Mesothelial cell of epicardium (in vitro differentiated cells): Measurements from ENCODE around the gene MIB1. TPM values are rescaled to one million over a fixed set of nuclear protein-coding genes. Genes with fewer than 3 reads are reported as not detected.

Experiments
- DNase-seq, 2 experiments: peaks; one replicate each; pipeline ENCODE4 v3.0.0; 2021; ENCODE audit warnings: low spot score in 2 of 2; ENCODE audit not compliant: unreplicated experiment in 2 of 2
- H3K27ac Mint-ChIP-seq: 2 replicates; pipeline ENCODE4 v1.8.0; 2021; ENCODE audit warnings: mixed read lengths
- H3K27me3 Mint-ChIP-seq: 2 replicates; pipeline ENCODE4 v1.8.0; 2021; ENCODE audit warnings: low read depth, mixed read lengths
- H3K36me3 Mint-ChIP-seq: 2 replicates; pipeline ENCODE4 v1.8.0; 2021; ENCODE audit warnings: mixed read lengths
- H3K4me1 Mint-ChIP-seq: 2 replicates; pipeline ENCODE4 v1.8.0; 2021; ENCODE audit warnings: mixed read lengths
- H3K4me3 Mint-ChIP-seq: 2 replicates; pipeline ENCODE4 v1.8.0; 2021; ENCODE audit warnings: mild to moderate bottlenecking, moderate library complexity, mixed read lengths
- H3K9me3 Mint-ChIP-seq: 2 replicates; pipeline ENCODE4 v1.8.0; 2021; ENCODE audit warnings: mixed read lengths
- CTCF ChIP-seq: fragments of 200-600 bp; sonication (generic); IDR thresholded peaks from one replicate; pipeline ENCODE4 v1.5.0; 2021; ENCODE audit warnings: antibody characterized with exemption; ENCODE audit not compliant: unreplicated experiment
- total RNA-seq: library from RNA; stranded (reverse); gene quantifications from 3 replicates; pipeline ENCODE4 v1.2.1, GENCODE V29; 2021

Gene MIB1
- total RNA-seq, 1 donor from 2014 or later = 81.9 TPM

DNA sequence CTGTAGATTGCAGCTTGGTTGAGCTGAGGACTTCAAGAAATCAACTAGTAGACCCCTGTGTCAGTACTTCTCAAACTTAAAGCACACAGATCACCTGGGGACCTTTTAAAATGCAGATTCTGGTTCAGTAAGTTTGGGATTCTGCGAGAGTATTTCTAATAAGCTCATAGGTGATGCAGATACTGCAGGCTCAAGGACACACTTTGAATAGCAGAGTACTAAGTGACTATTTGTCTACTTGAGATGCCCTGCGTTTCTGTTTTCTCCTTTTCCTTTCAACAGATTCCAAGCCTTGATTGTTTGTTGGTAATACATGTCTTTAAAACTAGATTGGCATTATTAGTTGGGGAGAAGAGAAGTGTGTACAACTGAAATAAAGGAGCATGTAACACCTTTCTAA lies 6.7 kb downstream of the MIB1 start:
- H3K4me1 Mint-ChIP-seq = peaks cover 39% of the 10 kb centered on the region
- no peak overlapping the region for H3K27ac Mint-ChIP-seq
- TF ChIP-seq CTCF = no peak
- H3K9me3 Mint-ChIP-seq = no peaks in the 10 kb centered on the region
- peaks cover 4% of the 10 kb centered on the region for H3K36me3 Mint-ChIP-seq
- no peaks in the 10 kb centered on the region for H3K27me3 Mint-ChIP-seq
- no peak for DNase-seq
- H3K4me3 Mint-ChIP-seq = no peak overlapping the region

DNA sequence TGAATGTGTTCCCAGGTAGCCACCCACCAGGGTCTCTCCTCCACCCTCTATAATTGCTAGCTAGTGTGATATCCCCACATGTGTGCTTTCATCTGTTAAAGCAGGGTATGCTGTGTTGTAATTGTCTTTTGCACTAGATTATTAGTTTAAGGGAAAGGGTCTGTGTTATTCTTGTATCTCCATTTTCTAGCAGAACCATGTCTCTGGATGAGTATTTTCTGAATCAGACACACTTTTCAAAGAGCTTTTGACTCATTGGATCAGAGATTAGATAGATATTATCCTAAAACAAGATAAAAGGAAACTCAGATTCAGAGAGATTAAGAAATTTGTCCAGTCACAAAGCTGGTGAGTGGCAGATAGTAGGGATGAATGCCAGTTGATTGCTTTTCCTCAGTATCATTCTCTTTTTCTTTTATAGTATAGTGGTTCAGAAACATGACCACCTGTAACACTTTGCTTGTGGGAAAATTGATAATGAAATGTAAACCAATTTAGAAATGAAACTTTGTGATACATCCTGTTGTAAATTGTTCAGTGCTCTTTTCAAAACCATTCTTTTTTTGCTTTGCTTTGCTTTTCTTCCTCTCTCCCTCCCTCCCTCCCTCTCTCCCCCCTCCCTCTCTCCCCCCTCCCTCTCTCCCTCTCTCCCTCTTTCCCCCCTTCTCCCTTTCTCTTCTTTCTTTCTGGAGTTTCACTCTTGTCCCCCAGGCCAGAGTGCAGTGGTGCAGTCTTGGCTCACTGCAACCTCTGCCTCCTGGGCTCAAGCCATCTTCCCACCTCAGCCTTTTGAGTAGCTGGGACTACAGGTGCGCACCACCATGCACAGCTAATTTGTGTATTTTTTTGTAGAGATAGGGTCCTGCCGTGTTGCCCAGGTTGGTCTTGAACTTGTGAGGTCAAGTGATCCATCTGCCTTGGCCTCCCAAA lies 7.4 kb downstream of the MIB1 start:
- no peak for TF ChIP-seq CTCF
- H3K27me3 Mint-ChIP-seq = no peaks in the 10 kb centered on the region
- H3K9me3 Mint-ChIP-seq = no peaks in the 10 kb centered on the region
- H3K36me3 Mint-ChIP-seq = peaks cover 4% of the 10 kb centered on the region
- H3K27ac Mint-ChIP-seq = no peak overlapping the region
- no peak overlapping the region for H3K4me3 Mint-ChIP-seq
- no peak for DNase-seq
- H3K4me1 Mint-ChIP-seq = peaks cover 33% of the 10 kb centered on the region

DNA sequence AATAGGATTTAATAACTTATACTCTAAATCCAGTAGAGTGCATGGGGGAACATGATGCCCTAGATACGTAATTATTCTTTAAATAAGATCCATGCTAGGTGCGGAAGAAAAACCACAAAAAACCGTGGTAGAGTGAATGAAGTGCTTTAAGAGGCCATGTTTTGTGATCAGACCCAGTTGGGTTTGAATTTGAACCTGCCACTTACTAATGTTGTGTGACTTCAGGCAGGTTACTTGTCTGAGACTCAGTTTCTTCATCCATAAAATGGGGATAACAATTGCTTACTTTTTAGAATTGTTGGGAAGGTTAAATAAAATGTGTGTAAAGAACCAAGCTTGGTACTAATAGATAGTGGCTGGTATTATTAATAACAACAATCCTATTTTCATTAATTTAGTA lies 17.2 kb downstream of the MIB1 start:
- Mint-ChIP-seq H3K4me1 (peaks cover 28% of the 10 kb centered on the region), H3K36me3 (no peaks in the 10 kb centered on the region), H3K27me3 (no peaks in the 10 kb centered on the region), H3K9me3 (no peaks in the 10 kb centered on the region), H3K27ac (no peak overlapping the region), H3K4me3 (no peak overlapping the region)
- no peak for DNase-seq
- no peak for TF ChIP-seq CTCF

- Mint-ChIP-seq H3K9me3 (no peaks in the 10 kb centered on the region), H3K4me1 (peaks cover 22% of the 10 kb centered on the region), H3K27me3 (no peaks in the 10 kb centered on the region), H3K4me3 (no peak overlapping the region), H3K36me3 (no peaks in the 10 kb centered on the region), H3K27ac (no peak overlapping the region)
- no peak for TF ChIP-seq CTCF
- no peak for DNase-seq
These were observed 19.2 kb downstream of the MIB1 start for GRCh38 chr18:21759836-21760235.

GRCh38 chr18:21760321-21760720 lies 19.7 kb downstream of the MIB1 start:
- no peak overlapping the region for H3K4me3 Mint-ChIP-seq
- H3K27me3 Mint-ChIP-seq = no peaks in the 10 kb centered on the region
- TF ChIP-seq CTCF = no peak
- peaks cover 19% of the 10 kb centered on the region for H3K4me1 Mint-ChIP-seq
- no peaks in the 10 kb centered on the region for H3K9me3 Mint-ChIP-seq
- no peak overlapping the region for H3K27ac Mint-ChIP-seq
- no peak for DNase-seq
- peaks cover 2% of the 10 kb centered on the region for H3K36me3 Mint-ChIP-seq
